ENCODE results near the gene TWIST2.

The TWIST2 gene

GRCh38 chr2:238868616-238869292 is 20.9 kb downstream of the TWIST2 start:
- H3K4me1 ChIP-seq (ENCODE audit: control insufficient read depth, insufficient read depth, low read length) = peaks cover 3% of the 10 kb centered on the region
- H3K27me3 ChIP-seq (ENCODE audit: control insufficient read depth, insufficient read depth, low read length) = no peaks in the 10 kb centered on the region
- H3K36me3 ChIP-seq (ENCODE audit: control insufficient read depth, insufficient read depth, low read length) = no peaks in the 10 kb centered on the region
- no peak overlapping the region for H3K9ac ChIP-seq (ENCODE audit: low read depth, low read length)
- H3K4me3 ChIP-seq (ENCODE audit: low read depth, low read length) = no peak overlapping the region
- H3K9me3 ChIP-seq (ENCODE audit: control insufficient read depth, insufficient read depth, low read length) = no peaks in the 10 kb centered on the region

- H3K9me3 ChIP-seq (ENCODE audit: control insufficient read depth, insufficient read depth, low read length) = no peaks in the 10 kb centered on the region
- no peaks in the 10 kb centered on the region for H3K4me1 ChIP-seq (ENCODE audit: control insufficient read depth, insufficient read depth, low read length)
- H3K36me3 ChIP-seq (ENCODE audit: control insufficient read depth, insufficient read depth, low read length) = no peaks in the 10 kb centered on the region
- no peak overlapping the region for H3K9ac ChIP-seq (ENCODE audit: low read depth, low read length)
- H3K27me3 ChIP-seq (ENCODE audit: control insufficient read depth, insufficient read depth, low read length) = no peaks in the 10 kb centered on the region
- H3K4me3 ChIP-seq (ENCODE audit: low read depth, low read length) = no peak overlapping the region
Observed at GRCh38 chr2:238869293-238870124, 21.6 kb downstream of the TWIST2 start.

DNA sequence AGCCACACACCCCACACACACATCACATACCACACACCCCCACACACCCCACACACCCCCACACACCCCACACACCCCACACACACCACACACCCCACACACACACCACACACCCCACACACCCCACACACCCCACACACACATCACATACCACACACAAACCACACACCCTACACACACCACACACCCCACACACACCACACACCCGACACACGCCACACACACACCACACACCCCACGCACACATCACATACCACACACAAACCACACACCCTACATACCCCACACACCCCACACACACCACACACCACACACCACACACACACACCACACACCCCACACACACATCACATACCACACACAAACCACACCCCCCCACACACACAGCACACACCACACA is 22.4 kb downstream of the TWIST2 start:
- Histone ChIP-seq H3K9me3 (ENCODE audit: control insufficient read depth, insufficient read depth, low read length) (no peaks in the 10 kb centered on the region), H3K4me1 (ENCODE audit: control insufficient read depth, insufficient read depth, low read length) (no peaks in the 10 kb centered on the region), H3K4me3 (ENCODE audit: low read depth, low read length) (no peak overlapping the region), H3K27me3 (ENCODE audit: control insufficient read depth, insufficient read depth, low read length) (no peaks in the 10 kb centered on the region), H3K9ac (ENCODE audit: low read depth, low read length) (no peak overlapping the region), H3K36me3 (ENCODE audit: control insufficient read depth, insufficient read depth, low read length) (no peaks in the 10 kb centered on the region)

GRCh38 chr2:238872026-238872425 is 24.1 kb downstream of the TWIST2 start:
- no peaks in the 10 kb centered on the region for H3K36me3 ChIP-seq (ENCODE audit: control insufficient read depth, insufficient read depth, low read length)
- no peak overlapping the region for H3K9ac ChIP-seq (ENCODE audit: low read depth, low read length)
- no peak overlapping the region for H3K4me3 ChIP-seq (ENCODE audit: low read depth, low read length)
- H3K4me1 ChIP-seq (ENCODE audit: control insufficient read depth, insufficient read depth, low read length) = no peaks in the 10 kb centered on the region
- H3K9me3 ChIP-seq (ENCODE audit: control insufficient read depth, insufficient read depth, low read length) = no peaks in the 10 kb centered on the region
- no peaks in the 10 kb centered on the region for H3K27me3 ChIP-seq (ENCODE audit: control insufficient read depth, insufficient read depth, low read length)

DNA sequence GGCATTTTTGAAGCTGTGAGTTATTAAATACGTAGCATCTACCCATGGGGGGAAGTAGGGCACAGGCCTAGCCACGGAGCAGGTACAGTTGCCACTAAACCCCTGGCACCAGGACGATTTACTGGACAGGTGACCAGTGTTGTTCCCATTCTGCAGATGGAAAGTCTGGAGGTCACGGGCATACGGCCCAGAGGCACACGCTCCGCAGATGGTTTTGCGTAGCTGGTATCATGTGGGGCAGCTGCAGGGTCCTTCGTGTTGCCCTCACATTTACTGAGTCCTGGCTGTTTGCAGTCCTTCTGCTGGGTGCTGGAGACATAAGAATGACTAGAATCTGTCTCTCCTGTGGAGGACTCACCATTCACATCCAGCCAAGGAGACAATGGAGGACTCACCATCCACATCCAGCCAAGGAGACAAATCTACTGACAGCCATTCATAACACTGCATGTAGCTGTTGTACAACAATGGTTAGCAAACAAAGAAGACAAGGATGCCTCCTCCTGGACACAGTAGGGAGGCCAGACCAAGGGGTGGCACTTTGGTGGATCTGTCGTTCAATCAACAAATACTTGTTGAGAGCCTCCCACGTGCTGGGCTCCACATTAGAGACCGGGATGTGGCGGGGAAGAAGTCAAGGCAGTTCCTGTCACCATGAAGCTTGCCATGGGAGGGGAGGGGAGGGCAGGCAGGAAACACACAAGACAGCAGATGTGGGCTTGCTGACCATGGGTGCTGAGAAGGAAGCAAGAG is 24.9 kb downstream of the TWIST2 start:
- Histone ChIP-seq H3K36me3 (ENCODE audit: control insufficient read depth, insufficient read depth, low read length) (no peaks in the 10 kb centered on the region), H3K27me3 (ENCODE audit: control insufficient read depth, insufficient read depth, low read length) (no peaks in the 10 kb centered on the region), H3K4me3 (ENCODE audit: low read depth, low read length) (no peak overlapping the region), H3K9me3 (ENCODE audit: control insufficient read depth, insufficient read depth, low read length) (no peaks in the 10 kb centered on the region), H3K4me1 (ENCODE audit: control insufficient read depth, insufficient read depth, low read length) (no peaks in the 10 kb centered on the region), H3K9ac (ENCODE audit: low read depth, low read length) (no peak overlapping the region)

GRCh38 chr2:238873381-238873801 is 25.5 kb downstream of the TWIST2 start:
- Histone ChIP-seq H3K36me3 (ENCODE audit: control insufficient read depth, insufficient read depth, low read length) (no peaks in the 10 kb centered on the region), H3K4me3 (ENCODE audit: low read depth, low read length) (no peak overlapping the region), H3K9me3 (ENCODE audit: control insufficient read depth, insufficient read depth, low read length) (no peaks in the 10 kb centered on the region), H3K9ac (ENCODE audit: low read depth, low read length) (no peak overlapping the region), H3K27me3 (ENCODE audit: control insufficient read depth, insufficient read depth, low read length) (no peaks in the 10 kb centered on the region), H3K4me1 (ENCODE audit: control insufficient read depth, insufficient read depth, low read length) (no peaks in the 10 kb centered on the region)

DNA sequence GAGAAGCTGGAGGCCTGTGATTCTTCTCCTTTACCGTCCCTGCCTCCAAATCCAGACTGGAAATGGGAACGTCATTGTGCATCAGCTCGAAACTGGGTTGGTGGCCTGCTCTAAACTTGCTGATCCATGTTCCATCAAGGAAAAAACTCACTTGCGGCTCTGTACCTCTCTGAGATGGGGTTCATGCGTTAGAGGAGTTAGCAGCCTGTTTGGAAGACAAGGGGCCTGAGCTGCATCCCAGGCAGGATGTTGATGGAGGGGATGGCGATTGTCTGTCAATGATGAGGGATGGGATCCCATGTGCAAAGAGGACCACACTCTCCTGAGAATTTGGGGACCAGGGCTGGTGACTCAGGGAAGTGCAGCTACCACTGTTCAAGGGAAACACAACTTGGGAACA is 26.0 kb downstream of the TWIST2 start:
- H3K36me3 ChIP-seq (ENCODE audit: control insufficient read depth, insufficient read depth, low read length) = no peaks in the 10 kb centered on the region
- no peak overlapping the region for H3K4me3 ChIP-seq (ENCODE audit: low read depth, low read length)
- no peak overlapping the region for H3K9ac ChIP-seq (ENCODE audit: low read depth, low read length)
- no peaks in the 10 kb centered on the region for H3K4me1 ChIP-seq (ENCODE audit: control insufficient read depth, insufficient read depth, low read length)
- H3K27me3 ChIP-seq (ENCODE audit: control insufficient read depth, insufficient read depth, low read length) = no peaks in the 10 kb centered on the region
- no peaks in the 10 kb centered on the region for H3K9me3 ChIP-seq (ENCODE audit: control insufficient read depth, insufficient read depth, low read length)

GRCh38 chr2:238874330-238875050 is 26.6 kb downstream of the TWIST2 start:
- no peak overlapping the region for H3K9ac ChIP-seq (ENCODE audit: low read depth, low read length)
- H3K4me1 ChIP-seq (ENCODE audit: control insufficient read depth, insufficient read depth, low read length) = no peaks in the 10 kb centered on the region
- no peaks in the 10 kb centered on the region for H3K36me3 ChIP-seq (ENCODE audit: control insufficient read depth, insufficient read depth, low read length)
- no peaks in the 10 kb centered on the region for H3K9me3 ChIP-seq (ENCODE audit: control insufficient read depth, insufficient read depth, low read length)
- H3K4me3 ChIP-seq (ENCODE audit: low read depth, low read length) = no peak overlapping the region
- no peaks in the 10 kb centered on the region for H3K27me3 ChIP-seq (ENCODE audit: control insufficient read depth, insufficient read depth, low read length)

DNA sequence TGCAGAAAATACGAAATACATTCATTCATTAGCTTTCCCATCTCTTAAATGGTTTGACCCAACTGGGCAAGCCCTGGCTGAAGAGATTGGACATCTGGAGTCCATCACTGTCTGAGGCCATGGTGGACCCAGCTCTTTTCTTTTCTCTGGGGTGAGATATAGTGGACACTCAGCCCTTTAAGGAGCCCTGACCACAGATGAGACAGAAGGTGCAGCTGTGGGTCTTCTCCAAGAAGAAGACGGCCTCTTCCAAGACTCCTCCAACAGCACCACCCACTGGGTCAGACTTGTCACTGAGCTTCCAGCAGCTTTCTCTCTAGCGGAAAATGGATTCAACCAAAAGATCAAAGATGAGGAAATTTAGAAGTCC is 27.2 kb downstream of the TWIST2 start:
- no peaks in the 10 kb centered on the region for H3K36me3 ChIP-seq (ENCODE audit: control insufficient read depth, insufficient read depth, low read length)
- H3K9me3 ChIP-seq (ENCODE audit: control insufficient read depth, insufficient read depth, low read length) = no peaks in the 10 kb centered on the region
- no peaks in the 10 kb centered on the region for H3K4me1 ChIP-seq (ENCODE audit: control insufficient read depth, insufficient read depth, low read length)
- H3K27me3 ChIP-seq (ENCODE audit: control insufficient read depth, insufficient read depth, low read length) = no peaks in the 10 kb centered on the region
- no peak overlapping the region for H3K9ac ChIP-seq (ENCODE audit: low read depth, low read length)
- H3K4me3 ChIP-seq (ENCODE audit: low read depth, low read length) = no peak overlapping the region

DNA sequence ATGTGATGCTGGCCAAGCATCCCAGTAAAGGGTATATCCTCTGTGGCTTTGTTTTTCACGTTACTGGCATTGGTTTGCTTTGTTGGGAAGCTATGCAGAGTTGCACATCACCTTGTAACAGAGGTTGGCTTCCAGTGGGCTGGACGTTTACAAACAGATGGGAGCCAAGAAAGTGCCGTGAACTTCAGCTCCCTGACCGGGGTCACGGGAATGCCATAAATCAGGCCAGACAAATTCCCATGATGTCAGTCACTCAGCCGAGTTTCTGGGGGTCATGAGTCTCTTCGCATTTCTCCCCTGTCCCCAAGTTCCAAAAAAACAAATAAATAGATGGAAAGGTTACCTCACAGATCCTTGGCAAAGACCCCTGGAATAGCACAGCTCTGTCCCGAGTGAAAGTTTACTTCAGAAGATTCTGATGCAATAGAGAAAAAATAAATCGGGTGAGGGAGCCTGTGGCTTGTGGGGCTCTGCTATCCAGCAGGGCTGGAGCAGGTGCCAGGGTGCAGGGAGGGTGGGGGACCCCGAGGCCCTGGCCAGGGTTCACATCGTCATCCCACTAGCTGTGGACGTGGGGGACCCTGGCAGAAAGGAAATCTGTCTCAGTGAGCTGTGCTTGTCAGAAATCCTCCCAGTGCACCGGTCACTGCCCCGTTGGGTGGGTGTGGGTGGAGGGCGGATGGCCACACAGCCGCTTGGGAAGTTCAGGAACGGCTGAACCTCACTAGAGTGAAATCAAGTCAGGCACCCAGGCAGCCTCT is 27.8 kb downstream of the TWIST2 start:
- Histone ChIP-seq H3K4me3 (ENCODE audit: low read depth, low read length) (no peak overlapping the region), H3K9me3 (ENCODE audit: control insufficient read depth, insufficient read depth, low read length) (no peaks in the 10 kb centered on the region), H3K27me3 (ENCODE audit: control insufficient read depth, insufficient read depth, low read length) (no peaks in the 10 kb centered on the region), H3K9ac (ENCODE audit: low read depth, low read length) (no peak overlapping the region), H3K4me1 (ENCODE audit: control insufficient read depth, insufficient read depth, low read length) (no peaks in the 10 kb centered on the region), H3K36me3 (ENCODE audit: control insufficient read depth, insufficient read depth, low read length) (no peaks in the 10 kb centered on the region)

DNA sequence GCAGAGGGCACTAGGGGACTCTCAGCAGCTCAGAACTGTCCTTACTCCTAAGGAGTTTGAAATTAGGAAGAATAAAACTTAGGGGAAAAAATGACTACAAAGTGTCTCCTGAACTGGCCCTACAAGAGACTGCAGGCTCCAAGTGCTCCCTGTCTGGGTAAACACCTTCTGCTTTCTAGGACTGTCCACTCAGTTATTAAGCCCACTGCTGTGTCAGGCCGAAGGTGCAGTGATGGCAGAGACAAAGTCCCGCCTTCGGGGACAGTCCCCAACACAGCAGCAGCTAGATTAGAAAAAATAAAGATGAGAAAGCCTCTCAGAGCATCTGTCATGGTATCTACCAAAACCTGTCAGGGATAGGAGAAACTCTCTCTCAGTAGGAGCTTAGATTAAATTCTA is 28.3 kb downstream of the TWIST2 start:
- no peaks in the 10 kb centered on the region for H3K4me1 ChIP-seq (ENCODE audit: control insufficient read depth, insufficient read depth, low read length)
- H3K9ac ChIP-seq (ENCODE audit: low read depth, low read length) = no peak overlapping the region
- H3K27me3 ChIP-seq (ENCODE audit: control insufficient read depth, insufficient read depth, low read length) = no peaks in the 10 kb centered on the region
- H3K36me3 ChIP-seq (ENCODE audit: control insufficient read depth, insufficient read depth, low read length) = no peaks in the 10 kb centered on the region
- no peak overlapping the region for H3K4me3 ChIP-seq (ENCODE audit: low read depth, low read length)
- no peaks in the 10 kb centered on the region for H3K9me3 ChIP-seq (ENCODE audit: control insufficient read depth, insufficient read depth, low read length)
